ENCODE measurements around the gene VPS18.

The VPS18 gene

DNA sequence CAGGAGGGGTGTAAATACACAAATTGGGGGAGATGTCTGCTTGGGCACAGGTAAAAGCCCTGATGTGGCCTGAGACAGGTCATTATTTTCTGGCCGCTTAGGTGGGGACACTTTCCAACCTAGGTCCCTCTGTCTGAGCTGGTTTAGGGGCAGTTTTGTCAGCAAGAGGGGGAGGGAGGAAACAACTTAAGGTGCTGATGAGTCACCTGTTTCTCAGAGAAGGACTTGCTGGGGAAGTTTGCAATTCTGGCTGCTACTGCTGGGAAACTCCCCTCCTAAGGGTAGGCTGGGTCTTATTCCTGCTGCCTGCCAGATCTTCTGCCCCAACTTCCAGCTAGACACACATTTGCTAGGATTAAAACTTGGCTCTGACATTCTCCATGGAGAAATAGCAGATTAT, 15.5 kb upstream of the VPS18 start:
- H3K27ac ChIP-seq (ENCODE audit: poor library complexity, severe bottlenecking) = peak overlapping the region; percentile 11
- H3K4me1 ChIP-seq (ENCODE audit: insufficient read depth, poor library complexity, severe bottlenecking) = peaks cover 26% of the 10 kb centered on the region
- DNase-seq (ENCODE audit: low spot score) = peak; percentile 83
- TF ChIP-seq, protein P1, sequence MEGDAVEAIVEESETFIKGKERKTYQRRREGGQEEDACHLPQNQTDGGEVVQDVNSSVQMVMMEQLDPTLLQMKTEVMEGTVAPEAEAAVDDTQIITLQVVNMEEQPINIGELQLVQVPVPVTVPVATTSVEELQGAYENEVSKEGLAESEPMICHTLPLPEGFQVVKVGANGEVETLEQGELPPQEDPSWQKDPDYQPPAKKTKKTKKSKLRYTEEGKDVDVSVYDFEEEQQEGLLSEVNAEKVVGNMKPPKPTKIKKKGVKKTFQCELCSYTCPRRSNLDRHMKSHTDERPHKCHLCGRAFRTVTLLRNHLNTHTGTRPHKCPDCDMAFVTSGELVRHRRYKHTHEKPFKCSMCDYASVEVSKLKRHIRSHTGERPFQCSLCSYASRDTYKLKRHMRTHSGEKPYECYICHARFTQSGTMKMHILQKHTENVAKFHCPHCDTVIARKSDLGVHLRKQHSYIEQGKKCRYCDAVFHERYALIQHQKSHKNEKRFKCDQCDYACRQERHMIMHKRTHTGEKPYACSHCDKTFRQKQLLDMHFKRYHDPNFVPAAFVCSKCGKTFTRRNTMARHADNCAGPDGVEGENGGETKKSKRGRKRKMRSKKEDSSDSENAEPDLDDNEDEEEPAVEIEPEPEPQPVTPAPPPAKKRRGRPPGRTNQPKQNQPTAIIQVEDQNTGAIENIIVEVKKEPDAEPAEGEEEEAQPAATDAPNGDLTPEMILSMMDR (IDR thresholded peaks at IDR 0.05; ENCODE audit: poor library complexity, severe bottlenecking) = no peak
- no peak overlapping the region for H3K4me3 ChIP-seq (ENCODE audit: severe bottlenecking)
- peak; percentile 77 for ATAC-seq (ENCODE audit: low read depth)
- no peaks in the 10 kb centered on the region for H3K36me3 ChIP-seq (ENCODE audit: low read depth)
- peaks cover 3% of the 10 kb centered on the region for H3K9me3 ChIP-seq (ENCODE audit: severe bottlenecking)
- no peaks in the 10 kb centered on the region for H3K27me3 ChIP-seq (ENCODE audit: insufficient read depth, poor library complexity, severe bottlenecking)

DNA sequence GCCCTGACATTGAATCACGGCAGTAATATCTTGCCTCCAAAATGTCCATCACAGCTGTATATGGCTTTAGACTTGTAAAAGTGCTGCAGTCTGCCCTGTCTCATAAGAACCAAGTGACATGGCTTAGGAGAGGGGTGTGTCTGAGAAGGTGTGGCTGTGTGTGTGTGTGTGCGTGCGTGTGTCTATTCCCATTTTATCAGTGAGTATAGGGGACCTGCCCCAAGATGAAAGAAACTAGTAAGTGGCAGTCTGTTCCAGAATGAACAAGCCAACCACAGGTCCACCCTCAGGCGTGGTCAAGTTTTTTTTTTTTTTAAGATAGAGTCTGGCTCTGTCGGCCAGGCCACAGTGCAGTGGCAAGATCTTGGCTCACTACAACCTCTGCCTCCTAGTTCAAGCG, 14.6 kb upstream of the VPS18 start:
- TF ChIP-seq, protein P1 (IDR thresholded peaks at IDR 0.05; ENCODE audit: poor library complexity, severe bottlenecking) = no peak
- Histone ChIP-seq H3K36me3 (ENCODE audit: low read depth) (no peaks in the 10 kb centered on the region), H3K4me1 (ENCODE audit: insufficient read depth, poor library complexity, severe bottlenecking) (peaks cover 26% of the 10 kb centered on the region), H3K27ac (ENCODE audit: poor library complexity, severe bottlenecking) (no peak overlapping the region), H3K9me3 (ENCODE audit: severe bottlenecking) (peaks cover 3% of the 10 kb centered on the region), H3K4me3 (ENCODE audit: severe bottlenecking) (no peak overlapping the region), H3K27me3 (ENCODE audit: insufficient read depth, poor library complexity, severe bottlenecking) (no peaks in the 10 kb centered on the region)
- no peak for ATAC-seq (ENCODE audit: low read depth)
- DNase-seq (ENCODE audit: low spot score) = no peak

DNA sequence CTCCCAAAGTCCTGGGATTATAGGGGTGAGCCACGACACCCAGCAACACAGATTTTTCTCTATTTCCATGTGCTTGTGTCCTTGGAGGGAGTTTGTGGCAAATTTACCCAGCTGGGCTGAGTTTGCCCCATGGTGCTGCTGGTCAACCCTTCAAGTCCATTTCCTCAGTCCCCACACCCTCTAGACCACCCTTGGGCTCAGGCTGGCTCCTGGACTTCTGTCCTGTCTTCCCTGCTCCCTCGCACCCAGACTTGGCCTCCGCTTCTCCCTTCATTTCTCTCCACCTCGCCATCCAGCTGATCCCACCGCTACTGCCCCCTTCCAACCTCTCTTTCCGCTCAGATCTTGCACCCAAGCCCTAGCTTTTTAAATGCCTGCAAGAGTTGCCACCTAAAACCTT, 12.9 kb upstream of the VPS18 start:
- ATAC-seq (ENCODE audit: low read depth) (no peak), DNase-seq (ENCODE audit: low spot score) (no peak)
- Histone ChIP-seq H3K27me3 (ENCODE audit: insufficient read depth, poor library complexity, severe bottlenecking) (no peaks in the 10 kb centered on the region), H3K27ac (ENCODE audit: poor library complexity, severe bottlenecking) (no peak overlapping the region), H3K4me1 (ENCODE audit: insufficient read depth, poor library complexity, severe bottlenecking) (peaks cover 19% of the 10 kb centered on the region), H3K4me3 (ENCODE audit: severe bottlenecking) (no peak overlapping the region), H3K9me3 (ENCODE audit: severe bottlenecking) (peaks cover 3% of the 10 kb centered on the region), H3K36me3 (ENCODE audit: low read depth) (no peaks in the 10 kb centered on the region)
- TF ChIP-seq, protein P1 (IDR thresholded peaks at IDR 0.05; ENCODE audit: poor library complexity, severe bottlenecking) = no peak

DNA sequence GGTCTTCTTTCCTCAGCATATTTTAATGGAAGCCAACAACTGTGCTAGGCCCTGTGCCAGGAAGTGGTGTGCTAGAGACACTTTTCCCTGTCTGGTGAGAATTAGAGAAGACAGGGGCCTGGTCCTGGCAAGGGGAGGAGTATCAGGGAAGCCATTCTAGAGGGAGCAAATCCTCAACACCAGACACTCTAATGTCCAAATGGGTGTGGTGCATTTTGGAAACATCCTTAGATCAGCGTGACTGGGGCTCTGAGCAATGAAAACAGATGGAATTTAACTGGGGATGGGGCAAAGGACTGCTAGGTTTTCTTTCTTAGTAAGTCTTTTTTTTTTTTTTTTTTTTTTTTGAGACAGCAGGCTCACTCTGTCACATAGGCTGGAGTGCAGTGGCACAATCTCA, 7.7 kb upstream of the VPS18 start:
- H3K36me3 ChIP-seq (ENCODE audit: low read depth) = no peaks in the 10 kb centered on the region
- TF ChIP-seq, protein P1 (IDR thresholded peaks at IDR 0.05; ENCODE audit: poor library complexity, severe bottlenecking) = no peak
- H3K9me3 ChIP-seq (ENCODE audit: severe bottlenecking) = peaks cover 3% of the 10 kb centered on the region
- no peak overlapping the region for H3K4me3 ChIP-seq (ENCODE audit: severe bottlenecking)
- ATAC-seq (ENCODE audit: low read depth) (no peak), DNase-seq (ENCODE audit: low spot score) (no peak)
- no peaks in the 10 kb centered on the region for H3K4me1 ChIP-seq (ENCODE audit: insufficient read depth, poor library complexity, severe bottlenecking)
- H3K27ac ChIP-seq (ENCODE audit: poor library complexity, severe bottlenecking) = no peak overlapping the region
- no peaks in the 10 kb centered on the region for H3K27me3 ChIP-seq (ENCODE audit: insufficient read depth, poor library complexity, severe bottlenecking)

DNA sequence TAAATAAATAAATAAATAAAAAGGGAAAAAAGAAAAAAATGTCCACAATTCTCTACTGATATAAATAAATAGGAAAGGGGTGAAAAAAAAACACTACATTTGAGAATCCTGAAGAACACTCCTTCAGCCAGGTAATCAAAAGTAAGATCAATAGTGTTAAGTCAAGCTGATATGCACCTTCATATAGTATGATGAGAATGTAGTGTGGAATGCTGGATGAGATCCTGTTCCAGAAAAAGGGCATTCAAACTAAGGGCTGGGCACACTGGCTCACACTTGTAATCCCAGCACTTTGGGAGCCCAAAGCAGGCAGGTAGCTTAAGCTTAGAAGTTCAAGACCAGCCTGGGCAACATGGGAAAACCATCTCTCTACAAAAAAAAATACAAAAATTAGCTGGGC, 5.1 kb upstream of the VPS18 start:
- Histone ChIP-seq H3K4me3 (ENCODE audit: severe bottlenecking) (no peak overlapping the region), H3K9me3 (ENCODE audit: severe bottlenecking) (no peaks in the 10 kb centered on the region), H3K36me3 (ENCODE audit: low read depth) (no peaks in the 10 kb centered on the region), H3K27me3 (ENCODE audit: insufficient read depth, poor library complexity, severe bottlenecking) (no peaks in the 10 kb centered on the region), H3K4me1 (ENCODE audit: insufficient read depth, poor library complexity, severe bottlenecking) (peaks cover 3% of the 10 kb centered on the region), H3K27ac (ENCODE audit: poor library complexity, severe bottlenecking) (no peak overlapping the region)
- DNase-seq (ENCODE audit: low spot score) = no peak
- ATAC-seq (ENCODE audit: low read depth) = no peak
- TF ChIP-seq, protein P1 (IDR thresholded peaks at IDR 0.05; ENCODE audit: poor library complexity, severe bottlenecking) = no peak

All from RWPE2 (cell line).